Ascending aorta (tissue), 2 donors: ENCODE data around the gene IDUA. TPM values are rescaled to one million over a fixed set of nuclear protein-coding genes. Genes with fewer than 3 reads are reported as not detected.
"Not testable (repeated sequence)": the region's sequence is repeated elsewhere in the genome, so short reads cannot be mapped to it uniquely, and the experiment has no call there.

ENCODE experiments used
- DNase-seq, 2 donors: peaks; one replicate each; pipeline ENCODE4 v3.0.0-alpha.2; 2019; ENCODE audit warnings: low spot score in 2 of 2
- H3K27ac ChIP-seq, 2 donors: fragments of 200-600 bp; sonication (generic); one replicate each; pipeline ENCODE4 v1.5.1; 2016 to 2017; ENCODE audit warnings: mild to moderate bottlenecking in 1 of 2
- H3K27me3 ChIP-seq: fragments of 200-600 bp; sonication (generic); one replicate; pipeline ENCODE4 v1.5.1; 2017
- H3K36me3 ChIP-seq, 2 donors: fragments of 200-600 bp; sonication (generic); one replicate each; pipeline ENCODE4 v1.5.1; 2016
- H3K4me1 ChIP-seq, 2 donors: fragments of 200-600 bp; sonication (generic); one replicate each; pipeline ENCODE4 v1.5.1; 2016 to 2017; ENCODE audit warnings: mild to moderate bottlenecking in 1 of 2
- H3K4me3 ChIP-seq, 2 donors: fragments of 200-600 bp; sonication (generic); one replicate each; pipeline ENCODE4 v1.5.1; 2016 to 2017; ENCODE audit warnings: mild to moderate bottlenecking in 1 of 2
- H3K9me3 ChIP-seq, 2 donors: fragments of 200-600 bp; sonication (generic); one replicate each; pipeline ENCODE4 v1.5.1; 2016
- CTCF ChIP-seq, 3 experiments: fragments of 200-600 bp in 2 of 3; fragments of 450-650 bp in 1 of 3; sonication (generic) in 2 of 3; IDR thresholded peaks; one replicate each; pipeline ENCODE4 v1.5.1; 2016 to 2019; ENCODE audit warnings: antibody characterized with exemption in 3 of 3, mild to moderate bottlenecking in 1 of 3, moderate library complexity in 1 of 3
- intact Hi-C: fragments of 100-400 bp; cut with DNase I; formaldehyde crosslinking; loops from one replicate; pipeline ENCODE4 v1.15.1; 2023
- total RNA-seq: library from RNA; depleted of rRNA; stranded (reverse); fragments of >200 nt; gene quantifications from one replicate; pipeline ENCODE4 v1.1.0, GENCODE V29; 2016

IDUA gene
- total RNA-seq, 1 donor from 2014 or later, result 118 TPM

GRCh38 chr4:1045595-1046201, 58.9 kb downstream of the IDUA start:
- Histone ChIP-seq H3K9me3 (no peaks in the 10 kb centered on the region), H3K36me3 (no peaks in the 10 kb centered on the region), H3K4me1 (peaks cover 29 to 58% of the 10 kb centered on the region in 2 donors), H3K4me3 (no peak overlapping the region), H3K27ac (peak overlapping the region in 1 of 2 donors; percentile 95), H3K27me3 (no peaks in the 10 kb centered on the region)
- peak in 1 of 2 donors; percentile 61 for DNase-seq
- intact Hi-C loops, result loop anchor here (2.0 to 10.0 kb wide), 2 partner anchors 263 to 299 kb away; partner anchors contain the start of gene UVSSA
- no peak for TF ChIP-seq CTCF (IDR thresholded peaks at IDR 0.05)

- H3K4me1 ChIP-seq, result peaks cover 21 to 49% of the 10 kb centered on the region in 2 donors
- not testable (repeated sequence) for H3K27me3 ChIP-seq, H3K36me3 ChIP-seq, H3K9me3 ChIP-seq
- H3K4me3 ChIP-seq, result peak overlapping the region in 1 of 2 donors; percentile 44
- DNase-seq, result peak in 1 of 2 donors; percentile 72
- intact Hi-C loops, result loop anchor here (10.0 kb wide), 1 partner anchor 298 kb away; the partner anchor contains the start of gene UVSSA
- H3K27ac ChIP-seq, result peak overlapping the region; percentile 38 to 39
Measured at GRCh38 chr4:1046581-1047011, 59.8 kb downstream of the IDUA start.

GRCh38 chr4:1047106-1047975, 60.5 kb downstream of the IDUA start:
- Histone ChIP-seq H3K27me3 (peaks cover 4% of the 10 kb centered on the region), H3K27ac (peak overlapping the region; percentile 38 to 52), H3K4me3 (peak overlapping the region; percentile 3 to 44), H3K4me1 (peaks cover 18 to 42% of the 10 kb centered on the region in 2 donors), H3K36me3 (no peaks in the 10 kb centered on the region), H3K9me3 (no peaks in the 10 kb centered on the region)
- no peak for TF ChIP-seq CTCF (IDR thresholded peaks at IDR 0.05)
- peak in 1 of 2 donors; percentile 64 for DNase-seq
- intact Hi-C loops, result loop anchor here (10.0 kb wide), 1 partner anchor 297 kb away; the partner anchor contains the start of gene UVSSA

GRCh38 chr4:1047976-1048772, 61.3 kb downstream of the IDUA start:
- H3K4me1 ChIP-seq, result peaks cover 20 to 42% of the 10 kb centered on the region in 2 donors
- peak in 1 of 2 donors; percentile 60 for DNase-seq
- no peaks in the 10 kb centered on the region for H3K9me3 ChIP-seq
- H3K27ac ChIP-seq, result peak overlapping the region; percentile 38 to 52
- H3K27me3 ChIP-seq, result peaks cover 8% of the 10 kb centered on the region
- no peak for TF ChIP-seq CTCF (IDR thresholded peaks at IDR 0.05)
- no peaks in the 10 kb centered on the region for H3K36me3 ChIP-seq
- intact Hi-C loops, result loop anchor here (10.0 kb wide), 1 partner anchor 297 kb away; the partner anchor contains the start of gene UVSSA
- H3K4me3 ChIP-seq, result peak overlapping the region in 1 of 2 donors; percentile 44

- no peak overlapping the region for H3K27ac ChIP-seq
- peaks cover 16 to 41% of the 10 kb centered on the region in 2 donors for H3K4me1 ChIP-seq
- DNase-seq, result no peak
- H3K27me3 ChIP-seq, result peaks cover 8% of the 10 kb centered on the region
- intact Hi-C loops, result loop anchor here (10.0 kb wide), 1 partner anchor 296 kb away; the partner anchor contains the start of gene UVSSA
- no peak overlapping the region for H3K4me3 ChIP-seq
- no peaks in the 10 kb centered on the region for H3K36me3 ChIP-seq
- TF ChIP-seq CTCF (IDR thresholded peaks at IDR 0.05), result no peak
- no peaks in the 10 kb centered on the region for H3K9me3 ChIP-seq
Measured at GRCh38 chr4:1048773-1049590, 62.1 kb downstream of the IDUA start.
